Stimulated activated CD4-positive, alpha-beta T cell treated with anti-CD3 and anti-CD28 coated beads, Interleukin-12 subunit alpha, Interleukin-12 subunit beta, amount 100 ng/mL, for 48 hours (primary cell): ENCODE results near the gene MRM2.

ENCODE experiments used
- DNase-seq, 3 donors: peaks; one replicate each; pipeline ENCODE4 v3.0.0-alpha.2; 2020; ENCODE audit warnings: low read depth in 2 of 3, low spot score in 1 of 3

The MRM2 gene

GRCh38 chr7:2191016-2191415, 51.0 kb downstream of the MRM2 start:
- DNase-seq, result no peak

DNA sequence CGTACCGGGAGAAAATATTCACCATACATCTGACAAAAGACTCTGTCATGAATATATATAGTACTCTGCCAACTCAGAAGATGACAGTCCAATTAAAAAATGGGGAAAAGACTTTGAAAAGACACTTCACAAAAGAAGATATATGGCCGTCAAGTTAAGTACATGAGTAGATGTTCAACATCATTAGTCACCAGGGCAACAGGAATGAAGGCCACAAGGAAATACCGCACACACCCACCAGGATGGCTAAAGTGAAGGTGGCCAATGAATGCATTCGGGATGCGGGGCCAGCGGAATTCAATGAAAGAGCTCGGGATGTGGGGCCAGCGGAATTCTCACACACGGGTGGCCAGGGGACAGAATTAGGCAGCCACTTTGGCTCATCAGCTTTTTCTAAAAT, 51.5 kb downstream of the MRM2 start:
- DNase-seq, result no peak

DNA sequence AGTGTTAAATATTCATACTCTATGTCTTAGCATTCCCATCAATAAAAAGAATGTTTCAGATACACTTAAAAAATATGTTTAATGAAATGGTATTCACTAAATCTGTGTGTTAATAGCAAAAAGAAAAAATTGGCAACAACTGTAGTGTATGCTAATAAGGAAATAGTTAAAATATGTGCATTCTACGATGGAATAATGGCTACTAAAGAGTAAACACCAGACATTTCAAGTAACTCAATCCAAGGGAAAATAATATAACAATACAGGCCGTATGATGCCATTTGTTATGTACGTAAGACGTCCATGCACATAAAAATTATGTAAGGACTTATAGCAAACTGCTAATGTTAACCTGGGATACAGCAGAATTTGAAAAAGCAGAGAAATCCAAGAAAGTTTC, 55.8 kb downstream of the MRM2 start:
- DNase-seq, result no peak

GRCh38 chr7:2185715-2186114, 56.3 kb downstream of the MRM2 start:
- DNase-seq, result no peak
